Esophagus squamous epithelium (tissue), 5 donors: ENCODE results near the gene TCF12. TPM values are rescaled to one million over a fixed set of nuclear protein-coding genes. Genes with fewer than 3 reads are reported as not detected.
A peak's percentile ranks its signal among the peaks of the same experiment; 100 is the strongest.

Experiments
- DNase-seq: peaks from one replicate; lab custom pipeline; 2025; lab: John Stamatoyannopoulos, UW
- H3K27ac ChIP-seq, 4 donors: fragments of 200-600 bp; sonication (generic); one replicate each; pipeline ENCODE4 v1.5.1; 2016 to 2019; ENCODE audit warnings: mild to moderate bottlenecking in 1 of 4
- H3K27me3 ChIP-seq, 4 donors: fragments of 200-600 bp; sonication (generic); 1 replicate in 3 of 4; 2 replicates in 1 of 4; pipeline versions ENCODE4 v1.5.1 to v1.6.0; 2017 to 2021; ENCODE audit warnings: antibody characterized with exemption in 1 of 4
- H3K36me3 ChIP-seq, 3 donors: fragments of 200-600 bp; sonication (generic); one replicate each; pipeline ENCODE4 v1.5.1; 2016 to 2019
- H3K4me1 ChIP-seq, 3 donors: fragments of 200-600 bp; sonication (generic); one replicate each; pipeline ENCODE4 v1.5.1; 2017 to 2019
- H3K4me3 ChIP-seq, 4 donors: fragments of 200-600 bp; sonication (generic); 1 replicate in 3 of 4; 2 replicates in 1 of 4; pipeline ENCODE4 v1.5.1; 2016 to 2019; ENCODE audit warnings: mild to moderate bottlenecking in 2 of 4, moderate library complexity in 1 of 4
- H3K9me3 ChIP-seq, 3 donors: fragments of 200-600 bp; sonication (generic); one replicate each; pipeline ENCODE4 v1.5.1; 2016 to 2019
- POLR2A ChIP-seq, 4 donors: fragments of 450-650 bp; IDR thresholded peaks; one replicate each; pipeline ENCODE4 v1.6.1; 2017; ENCODE audit warnings: antibody characterized with exemption in 4 of 4, mild to moderate bottlenecking in 4 of 4, moderate library complexity in 3 of 4
- WGBS, 2 donors: methylation state at CpG; one replicate each; pipeline ENCODE4 v1.1.5; 2018; 5-methylcytosine and 5-hydroxymethylcytosine counted together
- intact Hi-C: fragments of 100-400 bp; cut with DNase I; formaldehyde crosslinking; loops from one replicate; pipeline ENCODE4 v1.15.0; 2022
- total RNA-seq, 4 donors: library from RNA; depleted of rRNA; stranded (reverse); fragments of >200 nt; gene quantifications; one replicate each; pipeline ENCODE4 v1.1.0, GENCODE V29; 2016
- TF ChIP-seq, protein P1 (sequence below), 6 experiments: fragments of 450-650 bp in 4 of 6; fragments of 200-600 bp in 2 of 6; sonication (generic) in 2 of 6; IDR thresholded peaks; one replicate each; pipeline ENCODE4 v1.5.1; 2016 to 2019; ENCODE audit warnings: antibody characterized with exemption in 6 of 6, mild to moderate bottlenecking in 4 of 6, moderate library complexity in 4 of 6
- donor health status: DM: yes; HTN: yes; CAD: no.

Gene TCF12
- total RNA-seq, 4 donors from 2014 or later, result 28.5 to 90.4 (median 51.3) TPM

DNA sequence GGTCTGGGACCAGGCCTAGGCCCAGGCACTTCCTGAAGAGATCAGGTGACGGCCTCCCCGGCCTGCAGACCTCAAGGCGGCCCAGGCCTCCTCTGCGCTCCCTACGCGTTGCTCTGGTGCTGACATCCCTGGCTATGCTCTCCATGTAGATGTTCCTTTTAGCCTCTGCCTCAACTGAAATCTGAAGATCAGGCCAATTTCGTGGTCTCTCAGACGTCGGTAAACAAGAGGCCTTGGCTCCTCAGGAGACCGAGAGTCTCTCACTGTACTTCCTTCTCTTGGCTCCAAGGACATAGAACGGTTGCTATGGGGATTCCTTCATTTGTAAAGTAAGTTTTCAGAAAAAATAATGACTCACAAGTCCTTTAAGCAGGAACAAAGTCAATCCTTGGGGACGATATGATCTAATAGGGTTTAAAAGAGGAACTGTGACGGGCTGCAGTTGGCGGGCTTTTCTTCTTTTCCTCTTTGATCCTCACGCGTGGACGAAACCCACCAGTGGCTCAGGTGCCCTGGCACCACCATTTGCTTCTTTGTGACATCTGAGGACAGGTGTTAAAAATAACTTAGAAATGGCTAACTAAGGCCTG is 402.3 kb downstream of the TCF12 start:
- Histone ChIP-seq H3K27ac (no peak overlapping the region), H3K9me3 (no peaks in the 10 kb centered on the region), H3K4me3 (no peak overlapping the region), H3K4me1 (peaks cover 0 to 24% (median 0%) of the 10 kb centered on the region in 3 donors), H3K36me3 (no peaks in the 10 kb centered on the region), H3K27me3 (no peaks in the 10 kb centered on the region)
- WGBS, 2 donors, result 64 to 66% methylated on average over 17 of the region's 17 CpGs
- intact Hi-C loops, result no loop called here
- DNase-seq, result no peak
- TF ChIP-seq, protein P1, sequence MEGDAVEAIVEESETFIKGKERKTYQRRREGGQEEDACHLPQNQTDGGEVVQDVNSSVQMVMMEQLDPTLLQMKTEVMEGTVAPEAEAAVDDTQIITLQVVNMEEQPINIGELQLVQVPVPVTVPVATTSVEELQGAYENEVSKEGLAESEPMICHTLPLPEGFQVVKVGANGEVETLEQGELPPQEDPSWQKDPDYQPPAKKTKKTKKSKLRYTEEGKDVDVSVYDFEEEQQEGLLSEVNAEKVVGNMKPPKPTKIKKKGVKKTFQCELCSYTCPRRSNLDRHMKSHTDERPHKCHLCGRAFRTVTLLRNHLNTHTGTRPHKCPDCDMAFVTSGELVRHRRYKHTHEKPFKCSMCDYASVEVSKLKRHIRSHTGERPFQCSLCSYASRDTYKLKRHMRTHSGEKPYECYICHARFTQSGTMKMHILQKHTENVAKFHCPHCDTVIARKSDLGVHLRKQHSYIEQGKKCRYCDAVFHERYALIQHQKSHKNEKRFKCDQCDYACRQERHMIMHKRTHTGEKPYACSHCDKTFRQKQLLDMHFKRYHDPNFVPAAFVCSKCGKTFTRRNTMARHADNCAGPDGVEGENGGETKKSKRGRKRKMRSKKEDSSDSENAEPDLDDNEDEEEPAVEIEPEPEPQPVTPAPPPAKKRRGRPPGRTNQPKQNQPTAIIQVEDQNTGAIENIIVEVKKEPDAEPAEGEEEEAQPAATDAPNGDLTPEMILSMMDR (IDR thresholded peaks at IDR 0.05), result no peak

DNA sequence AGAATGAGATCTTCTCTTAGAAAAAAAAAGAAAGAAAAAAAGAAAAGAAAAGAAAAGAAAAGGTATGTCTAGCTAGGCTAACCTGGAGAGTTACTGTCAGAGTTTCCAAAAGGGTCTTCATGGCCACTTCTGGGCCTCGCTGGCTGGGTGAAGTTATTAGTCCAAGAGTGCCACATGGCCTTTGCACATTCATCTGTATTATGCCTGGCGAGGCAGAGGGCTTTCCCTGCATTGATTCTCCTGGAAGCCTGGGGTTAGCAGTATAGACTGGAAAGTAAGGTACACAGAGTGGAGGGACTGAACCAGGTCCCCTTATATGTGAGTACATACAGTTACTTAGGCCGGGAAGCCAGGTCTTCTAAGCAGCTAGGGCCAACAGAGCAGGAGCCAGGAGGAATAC is 403.0 kb downstream of the TCF12 start:
- Histone ChIP-seq H3K27me3 (no peaks in the 10 kb centered on the region), H3K27ac (no peak overlapping the region), H3K9me3 (no peaks in the 10 kb centered on the region), H3K4me3 (no peak overlapping the region), H3K4me1 (peaks cover 0 to 24% (median 0%) of the 10 kb centered on the region in 3 donors), H3K36me3 (no peaks in the 10 kb centered on the region)
- TF ChIP-seq POLR2A (IDR thresholded peaks at IDR 0.05), result no peak
- TF ChIP-seq, protein P1 (IDR thresholded peaks at IDR 0.05), result no peak
- intact Hi-C loops, result no loop called here
- WGBS, 2 donors, result 83 to 90% methylated on average over 3 of the region's 3 CpGs
- DNase-seq, result no peak

DNA sequence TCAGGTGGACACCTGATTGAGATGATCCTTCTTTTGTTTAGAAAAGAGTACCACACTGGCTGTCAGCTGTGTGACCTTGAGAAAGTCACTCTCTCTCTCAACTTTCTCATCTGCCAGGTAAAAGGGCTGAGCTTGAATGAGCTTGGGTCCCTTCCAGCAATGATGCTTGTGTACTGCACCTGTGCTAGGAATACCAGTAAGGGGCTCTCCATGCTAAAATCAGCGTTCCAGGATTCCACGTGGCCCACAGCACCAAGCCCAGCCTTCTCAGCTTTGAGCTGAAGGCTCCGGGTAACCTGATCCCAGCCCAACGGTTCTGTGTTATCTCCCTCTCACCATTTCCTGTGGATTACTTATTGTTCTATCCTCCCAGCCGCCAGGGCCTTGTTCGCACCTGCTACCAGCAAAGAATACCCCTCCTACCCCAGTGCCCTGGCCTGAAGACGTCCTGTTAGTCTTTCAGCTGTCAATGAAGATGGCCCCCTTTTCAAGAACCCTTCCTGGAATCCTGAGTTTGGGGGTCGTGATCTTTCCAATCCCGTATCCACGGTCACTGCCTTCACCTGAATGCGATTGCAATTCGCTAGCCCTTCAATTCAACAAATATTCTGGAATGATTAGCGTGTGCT is 403.6 kb downstream of the TCF12 start:
- intact Hi-C loops, result no loop called here
- no peak for DNase-seq
- H3K9me3 ChIP-seq, result no peaks in the 10 kb centered on the region
- 83 to 85% methylated on average over 12 to 13 of the region's 13 CpGs for WGBS, 2 donors
- H3K4me1 ChIP-seq, result peaks cover 0 to 24% (median 0%) of the 10 kb centered on the region in 3 donors
- H3K36me3 ChIP-seq, result no peaks in the 10 kb centered on the region
- H3K27me3 ChIP-seq, result no peaks in the 10 kb centered on the region
- no peak overlapping the region for H3K27ac ChIP-seq
- TF ChIP-seq, protein P1 (IDR thresholded peaks at IDR 0.05), result no peak
- no peak overlapping the region for H3K4me3 ChIP-seq

DNA sequence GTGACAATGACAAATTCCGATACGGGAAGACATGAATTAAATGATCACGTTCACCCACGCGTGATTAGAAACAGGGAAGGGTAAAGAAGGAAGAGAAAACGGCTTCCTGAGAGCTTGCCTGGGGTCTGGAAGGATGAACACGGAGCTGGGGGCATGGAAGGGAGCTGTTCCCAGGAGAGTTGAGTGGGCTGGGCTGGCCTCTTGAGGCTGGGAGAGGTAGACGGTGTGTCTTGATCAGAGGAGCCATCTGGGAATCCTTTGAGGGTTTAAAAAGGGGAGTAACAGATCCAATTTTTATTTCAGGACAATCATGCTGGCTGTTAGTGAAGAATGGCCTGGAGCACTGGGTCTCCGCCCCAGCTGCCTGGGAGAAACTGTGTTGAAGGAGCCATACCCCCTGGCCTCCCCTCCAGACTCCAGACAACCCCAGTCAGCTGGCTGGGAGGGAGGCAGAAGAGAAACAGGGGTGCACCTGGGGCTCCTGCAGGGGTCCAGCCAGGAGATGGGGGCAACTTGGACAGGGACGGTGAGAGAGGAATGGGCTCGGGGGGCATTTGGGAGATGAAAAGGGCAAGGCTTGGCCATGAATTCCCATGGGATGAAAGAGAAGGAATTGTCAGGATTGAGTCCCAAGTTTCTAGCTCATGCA is 404.3 kb downstream of the TCF12 start:
- Histone ChIP-seq H3K4me1 (peaks cover 0 to 24% (median 0%) of the 10 kb centered on the region in 3 donors), H3K27ac (no peak overlapping the region), H3K9me3 (no peaks in the 10 kb centered on the region), H3K36me3 (no peaks in the 10 kb centered on the region), H3K4me3 (no peak overlapping the region), H3K27me3 (no peaks in the 10 kb centered on the region)
- no peak for TF ChIP-seq POLR2A (IDR thresholded peaks at IDR 0.05)
- TF ChIP-seq, protein P1 (IDR thresholded peaks at IDR 0.05), result no peak
- no peak for DNase-seq
- intact Hi-C loops, result no loop called here
- 91 to 96% methylated on average over 10 of the region's 11 CpGs for WGBS, 2 donors

DNA sequence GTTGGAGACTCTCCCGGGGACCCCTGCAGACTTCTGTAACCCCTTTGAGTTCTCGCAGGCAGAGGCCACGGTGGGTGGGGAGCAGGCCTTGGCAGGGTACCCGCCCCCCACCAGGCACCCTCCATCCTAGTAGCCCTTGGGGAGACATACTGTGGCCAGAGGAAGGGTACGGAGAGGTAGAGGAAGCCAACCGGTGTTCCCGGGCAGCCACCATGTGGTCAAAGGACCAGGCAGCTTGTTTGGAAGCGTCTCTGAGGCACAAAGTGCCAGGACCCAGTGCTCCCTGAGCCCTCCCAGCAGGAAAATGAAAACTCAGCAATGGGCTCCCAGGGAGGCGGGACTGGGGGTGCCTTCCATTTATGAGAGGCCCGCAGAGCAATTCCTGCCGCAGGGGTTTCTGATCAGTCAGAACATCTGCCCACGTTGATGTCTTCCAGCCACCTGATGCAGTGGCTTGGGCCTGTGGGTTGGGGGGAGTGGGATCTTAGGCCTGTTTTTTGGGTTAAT is 404.9 kb downstream of the TCF12 start:
- Histone ChIP-seq H3K4me3 (no peak overlapping the region), H3K9me3 (no peaks in the 10 kb centered on the region), H3K4me1 (peaks cover 0 to 24% (median 0%) of the 10 kb centered on the region in 3 donors), H3K36me3 (no peaks in the 10 kb centered on the region), H3K27ac (peak overlapping the region in 1 of 4 donors; percentile 55), H3K27me3 (no peaks in the 10 kb centered on the region)
- intact Hi-C loops, result no loop called here
- DNase-seq, result no peak
- TF ChIP-seq POLR2A (IDR thresholded peaks at IDR 0.05), result no peak
- TF ChIP-seq, protein P1 (IDR thresholded peaks at IDR 0.05), result no peak
- WGBS, 2 donors, result 85 to 93% methylated on average over 4 to 6 of the region's 12 CpGs
